Left ventricle myocardium inferior (tissue), 1 donor: Measurements from ENCODE around the gene KLB. TPM values are rescaled to one million over a fixed set of nuclear protein-coding genes. Genes with fewer than 3 reads are reported as not detected.

Experiments used
- DNase-seq: peaks from one replicate; pipeline ENCODE4 v3.0.0-alpha.2; 2020
- H3K27ac ChIP-seq: fragments of 200-600 bp; replicated peaks from 2 replicates; pipeline ENCODE4 v1.8.0; 2021
- H3K27me3 ChIP-seq: fragments of 200-600 bp; 2 replicates; pipeline ENCODE4 v1.8.0; 2021; ENCODE audit warnings: low read depth
- H3K36me3 ChIP-seq: fragments of 200-600 bp; 2 replicates; pipeline ENCODE4 v1.8.0; 2021
- H3K4me1 ChIP-seq: fragments of 200-600 bp; 2 replicates; pipeline ENCODE4 v1.8.0; 2021
- H3K4me3 ChIP-seq: fragments of 200-600 bp; 2 replicates; pipeline ENCODE4 v1.8.0; 2021; ENCODE audit warnings: mild to moderate bottlenecking, moderate library complexity
- H3K9me3 ChIP-seq: fragments of 200-600 bp; replicated peaks from 2 replicates; pipeline ENCODE4 v1.8.0; 2021
- CTCF ChIP-seq: fragments of 200-600 bp; IDR thresholded peaks from 2 replicates; pipeline ENCODE4 v1.8.0; 2021; ENCODE audit warnings: antibody characterized with exemption, mild to moderate bottlenecking, borderline replicate concordance
- intact Hi-C: fragments of 100-400 bp; cut with micrococcal nuclease; formaldehyde crosslinking; loops from one replicate; pipeline ENCODE4 v1.11.0; 2022
- microRNA-seq: library from miRNA; unstranded; fragments of <30 nt; microRNA quantifications from one replicate; pipeline ENCODE4 v1.2.0, GENCODE V29; 2020
- total RNA-seq: library from RNA; stranded (reverse); fragmentation: NEBNext Ultra II Directional; extraction: Animal tissue kit (Norgen Biotek cat#: 25700); gene quantifications from one replicate; pipeline ENCODE4 v1.2.1, GENCODE V29; 2021
- donor health status: DM: no; HTN: yes; CAD: no; lungs with severe emphysema.

Gene KLB
- total RNA-seq, 1 donor from 2014 or later, result not detected

- no peak overlapping the region for H3K27ac ChIP-seq
- H3K4me3 ChIP-seq, result no peak overlapping the region
- no peaks in the 10 kb centered on the region for H3K9me3 ChIP-seq
- no peak for TF ChIP-seq CTCF
- DNase-seq, result no peak
- no peaks in the 10 kb centered on the region for H3K27me3 ChIP-seq
- H3K4me1 ChIP-seq, result no peaks in the 10 kb centered on the region
- peaks cover 50% of the 10 kb centered on the region for H3K36me3 ChIP-seq
- intact Hi-C loops, result no loop called here
These were observed 91.9 kb downstream of the KLB start for GRCh38 chr4:39498727-39499020.

Small RNA genes lying within 50 kb of the gene (microRNA-seq; reads per million reads assigned to microRNA genes)
- gene MIR5591, result not detected

Other genes starting within 250 kb of the KLB start
- gene WDR19, start 224.4 kb upstream of the KLB start, total RNA-seq, result 10.4 TPM
- 22.0 TPM for gene RFC1, start 40.6 kb upstream of the KLB start, total RNA-seq
- gene RPL9, start 52.0 kb downstream of the KLB start, total RNA-seq, result 763 TPM
- gene LIAS, start 52.1 kb downstream of the KLB start, total RNA-seq, result 35.0 TPM
- gene UGDH, start 120.5 kb downstream of the KLB start, total RNA-seq, result 11.5 TPM
- gene SMIM14, start 231.9 kb downstream of the KLB start, total RNA-seq, result 11.4 TPM